HEK293 (cell line): ENCODE data around the gene DNAJA3.
A peak's percentile ranks its signal among the peaks of the same experiment; 100 is the strongest.

Source experiments
- BCL11A ChIP-seq: fragments of 450-650 bp; formaldehyde crosslinking; IDR thresholded peaks from 2 replicates; pipeline ENCODE4 v1.5.1; 2016; ENCODE audit warnings: low read depth, missing biosample characterization, missing genetic modification characterization
- BCL11B ChIP-seq: fragments of 450-650 bp; formaldehyde crosslinking; IDR thresholded peaks from 2 replicates; pipeline ENCODE4 v1.5.1; 2016; ENCODE audit warnings: low read depth, missing biosample characterization, missing genetic modification characterization
- EGR2 ChIP-seq: fragments of 450-650 bp; formaldehyde crosslinking; IDR thresholded peaks from 2 replicates; pipeline ENCODE4 v1.5.1; 2016; ENCODE audit warnings: low read depth, missing biosample characterization, missing genetic modification characterization
- ELK4 ChIP-seq: IDR thresholded peaks from 2 replicates; pipeline ENCODE4 v1.6.1; 2011; ENCODE audit warnings: mild to moderate bottlenecking, low read depth, low read length, borderline replicate concordance
- HOXA7 ChIP-seq: sonication (generic); formaldehyde crosslinking; IDR thresholded peaks from 2 replicates; pipeline ENCODE4 v1.8.1; 2022; ENCODE audit warnings: missing genetic modification reagents, borderline replicate concordance
- KLF10 ChIP-seq: fragments of 450-650 bp; IDR thresholded peaks from 2 replicates; pipeline ENCODE4 v1.5.1; 2018; ENCODE audit warnings: missing biosample characterization, mild to moderate bottlenecking, missing genetic modification characterization
- PRDM4 ChIP-seq: fragments of 450-650 bp; formaldehyde crosslinking; IDR thresholded peaks from 2 replicates; pipeline ENCODE4 v1.5.1; 2017; ENCODE audit warnings: missing biosample characterization, missing genetic modification characterization
- PRDM6 ChIP-seq: fragments of 450-650 bp; formaldehyde crosslinking; IDR thresholded peaks from 2 replicates; pipeline ENCODE4 v1.5.1; 2017; ENCODE audit warnings: missing biosample characterization, missing genetic modification characterization
- TCF7L2 ChIP-seq: IDR thresholded peaks from 2 replicates; pipeline ENCODE4 v1.6.1; 2011; ENCODE audit warnings: low read depth, mild to moderate bottlenecking, inconsistent platforms, low read length, moderate library complexity, borderline replicate concordance
- TRIM28 ChIP-seq: IDR thresholded peaks from 2 replicates; pipeline ENCODE4 v1.6.1; 2011; ENCODE audit warnings: low read length, control low read depth, borderline replicate concordance
- ZBTB48 ChIP-seq: fragments of 450-650 bp; formaldehyde crosslinking; IDR thresholded peaks from 2 replicates; pipeline ENCODE4 v1.5.1; 2016; ENCODE audit warnings: missing biosample characterization, missing genetic modification characterization
- ZNF138 ChIP-seq: fragments of 450-650 bp; formaldehyde crosslinking; IDR thresholded peaks from 2 replicates; pipeline ENCODE4 v1.5.1; 2016; ENCODE audit warnings: missing biosample characterization, missing genetic modification characterization, borderline replicate concordance
- ZNF223 ChIP-seq: fragments of 450-650 bp; formaldehyde crosslinking; IDR thresholded peaks from 2 replicates; pipeline ENCODE4 v1.5.1; 2016; ENCODE audit warnings: missing biosample characterization, missing genetic modification characterization
- ZNF23 ChIP-seq: fragments of 450-650 bp; formaldehyde crosslinking; IDR thresholded peaks from 2 replicates; pipeline ENCODE4 v1.5.1; 2016; ENCODE audit warnings: missing biosample characterization, missing genetic modification characterization, borderline replicate concordance
- ZNF248 ChIP-seq: fragments of 450-650 bp; formaldehyde crosslinking; IDR thresholded peaks from 2 replicates; pipeline ENCODE4 v1.5.1; 2017; ENCODE audit warnings: missing biosample characterization, missing genetic modification characterization
- ZNF274 ChIP-seq, 2 experiments: fragments of 200-500 bp in 1 of 2; fragments of 450-650 bp in 1 of 2; sonication (Bioruptor generic) in 1 of 2; formaldehyde crosslinking in 1 of 2; IDR thresholded peaks; 2 replicates each; pipeline versions ENCODE4 v1.5.1 to v1.6.1; 2014 to 2016; ENCODE audit warnings: borderline replicate concordance in 1 of 2, inconsistent platforms in 1 of 2, low read length in 1 of 2, missing biosample characterization in 1 of 2, missing genetic modification characterization in 1 of 2
- ZNF302 ChIP-seq: fragments of 450-650 bp; formaldehyde crosslinking; IDR thresholded peaks from 2 replicates; pipeline ENCODE4 v1.5.1; 2016; ENCODE audit warnings: missing biosample characterization, missing genetic modification characterization, low read depth
- ZNF350 ChIP-seq: fragments of 450-650 bp; formaldehyde crosslinking; IDR thresholded peaks from 2 replicates; pipeline ENCODE4 v1.5.0; 2017; ENCODE audit warnings: missing biosample characterization, mild to moderate bottlenecking, missing genetic modification characterization
- ZNF404 ChIP-seq: fragments of 450-650 bp; formaldehyde crosslinking; IDR thresholded peaks from 2 replicates; pipeline ENCODE4 v1.5.1; 2017; ENCODE audit warnings: missing biosample characterization, missing genetic modification characterization
- ZNF426 ChIP-seq: fragments of 450-650 bp; formaldehyde crosslinking; IDR thresholded peaks from 2 replicates; pipeline ENCODE4 v1.5.1; 2017; ENCODE audit warnings: missing biosample characterization, missing genetic modification characterization, mild to moderate bottlenecking, inconsistent platforms, moderate library complexity
- ZNF48 ChIP-seq: fragments of 450-650 bp; formaldehyde crosslinking; IDR thresholded peaks from 2 replicates; pipeline ENCODE4 v1.5.1; 2016; ENCODE audit warnings: missing biosample characterization, missing genetic modification characterization
- ZNF518A ChIP-seq: fragments of 450-650 bp; formaldehyde crosslinking; conservative IDR thresholded peaks from 2 replicates; pipeline ENCODE4 v1.5.1; 2016; ENCODE audit warnings: low read depth, missing biosample characterization, missing genetic modification characterization
- ZNF521 ChIP-seq: fragments of 450-650 bp; formaldehyde crosslinking; IDR thresholded peaks from 2 replicates; pipeline ENCODE4 v1.5.1; 2017; ENCODE audit warnings: missing biosample characterization, mild to moderate bottlenecking, missing genetic modification characterization
- ZNF530 ChIP-seq: fragments of 450-650 bp; formaldehyde crosslinking; IDR thresholded peaks from 2 replicates; pipeline ENCODE4 v1.5.1; 2016; ENCODE audit warnings: low read depth, missing biosample characterization, missing genetic modification characterization
- ZNF560 ChIP-seq: fragments of 450-650 bp; formaldehyde crosslinking; IDR thresholded peaks from 2 replicates; pipeline ENCODE4 v1.5.1; 2017; ENCODE audit warnings: missing biosample characterization, missing genetic modification characterization, borderline replicate concordance
- ZNF580 ChIP-seq: fragments of 450-650 bp; formaldehyde crosslinking; IDR thresholded peaks from 2 replicates; pipeline ENCODE4 v1.5.1; 2016; ENCODE audit warnings: missing biosample characterization, missing genetic modification characterization
- ZNF664 ChIP-seq: fragments of 450-650 bp; formaldehyde crosslinking; IDR thresholded peaks from 2 replicates; pipeline ENCODE4 v1.5.1; 2016; ENCODE audit warnings: missing biosample characterization, missing genetic modification characterization
- ZNF777 ChIP-seq: fragments of 450-650 bp; formaldehyde crosslinking; IDR thresholded peaks from 2 replicates; pipeline ENCODE4 v1.5.1; 2017; ENCODE audit warnings: missing biosample characterization, missing genetic modification characterization, borderline replicate concordance

Gene DNAJA3

GRCh38 chr16:4404247-4404966 lies 21.3 kb upstream of the DNAJA3 start (continued):
- TF ChIP-seq ZNF560 (no peak), ZNF138 (tag by site-specific recombination) (no peak), ZNF248 (tag by site-specific recombination) (no peak), ZNF48 (tag by site-specific recombination) (no peak), ZNF530 (no peak), TCF7L2 (no peak), TRIM28 (no peak), BCL11B (no peak), ZNF274 (IDR thresholded peaks at IDR 0.05; ENCODE audit: low read length) (no peak), ZNF274 (tag by site-specific recombination; IDR thresholded peaks at IDR 0.05; ENCODE audit: borderline replicate concordance) (no peak), PRDM4 (tag by site-specific recombination) (no peak), ELK4 (no peak), ZNF521 (tag by site-specific recombination) (no peak), BCL11A (tag by site-specific recombination) (no peak), ZNF777 (tag by site-specific recombination) (no peak), ZNF223 (tag by site-specific recombination) (no peak), ZNF404 (no peak), PRDM6 (tag by site-specific recombination) (no peak), ZNF664 (tag by site-specific recombination) (no peak), HOXA7 (CRISPR knock-in tag) (no peak), ZNF580 (no peak), ZBTB48 (tag by site-specific recombination) (no peak), ZNF302 (no peak), KLF10 (tag by site-specific recombination) (no peak), EGR2 (peak; percentile 62), ZNF23 (tag by site-specific recombination) (no peak), ZNF426 (tag by site-specific recombination) (no peak), ZNF518A (no peak), ZNF350 (tag by site-specific recombination) (no peak)
